ENCODE data around the gene PARP12.

Gene PARP12

DNA sequence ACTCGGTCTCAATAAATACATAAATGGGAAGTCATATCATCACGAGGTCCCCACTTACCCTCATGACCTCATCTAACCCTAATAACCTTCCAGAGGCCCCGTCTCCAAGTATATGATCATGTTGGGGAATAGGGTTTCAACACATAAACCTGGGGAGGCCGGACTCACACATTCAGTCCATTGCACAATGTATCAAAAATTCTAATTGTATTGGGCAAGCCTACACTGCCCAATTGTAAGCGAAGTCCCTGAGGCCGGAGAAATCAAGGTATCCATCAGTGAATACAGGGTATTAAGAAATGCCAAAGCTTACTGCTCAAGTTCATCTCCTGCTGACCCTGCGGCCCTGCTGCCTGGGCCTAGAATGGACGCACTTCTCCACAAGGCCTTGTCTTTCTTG is 69.6 kb downstream of the PARP12 start:
- DNase-seq (ENCODE audit: low read depth), result no peak
- H3K4me3 ChIP-seq (ENCODE audit: control insufficient read depth, low read depth, low read length), result no peak overlapping the region
- TF ChIP-seq, protein P1, sequence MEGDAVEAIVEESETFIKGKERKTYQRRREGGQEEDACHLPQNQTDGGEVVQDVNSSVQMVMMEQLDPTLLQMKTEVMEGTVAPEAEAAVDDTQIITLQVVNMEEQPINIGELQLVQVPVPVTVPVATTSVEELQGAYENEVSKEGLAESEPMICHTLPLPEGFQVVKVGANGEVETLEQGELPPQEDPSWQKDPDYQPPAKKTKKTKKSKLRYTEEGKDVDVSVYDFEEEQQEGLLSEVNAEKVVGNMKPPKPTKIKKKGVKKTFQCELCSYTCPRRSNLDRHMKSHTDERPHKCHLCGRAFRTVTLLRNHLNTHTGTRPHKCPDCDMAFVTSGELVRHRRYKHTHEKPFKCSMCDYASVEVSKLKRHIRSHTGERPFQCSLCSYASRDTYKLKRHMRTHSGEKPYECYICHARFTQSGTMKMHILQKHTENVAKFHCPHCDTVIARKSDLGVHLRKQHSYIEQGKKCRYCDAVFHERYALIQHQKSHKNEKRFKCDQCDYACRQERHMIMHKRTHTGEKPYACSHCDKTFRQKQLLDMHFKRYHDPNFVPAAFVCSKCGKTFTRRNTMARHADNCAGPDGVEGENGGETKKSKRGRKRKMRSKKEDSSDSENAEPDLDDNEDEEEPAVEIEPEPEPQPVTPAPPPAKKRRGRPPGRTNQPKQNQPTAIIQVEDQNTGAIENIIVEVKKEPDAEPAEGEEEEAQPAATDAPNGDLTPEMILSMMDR (IDR thresholded peaks at IDR 0.05; ENCODE audit: control insufficient read depth, insufficient read depth, low read depth, low read length, missing control alignments), result no peak

DNA sequence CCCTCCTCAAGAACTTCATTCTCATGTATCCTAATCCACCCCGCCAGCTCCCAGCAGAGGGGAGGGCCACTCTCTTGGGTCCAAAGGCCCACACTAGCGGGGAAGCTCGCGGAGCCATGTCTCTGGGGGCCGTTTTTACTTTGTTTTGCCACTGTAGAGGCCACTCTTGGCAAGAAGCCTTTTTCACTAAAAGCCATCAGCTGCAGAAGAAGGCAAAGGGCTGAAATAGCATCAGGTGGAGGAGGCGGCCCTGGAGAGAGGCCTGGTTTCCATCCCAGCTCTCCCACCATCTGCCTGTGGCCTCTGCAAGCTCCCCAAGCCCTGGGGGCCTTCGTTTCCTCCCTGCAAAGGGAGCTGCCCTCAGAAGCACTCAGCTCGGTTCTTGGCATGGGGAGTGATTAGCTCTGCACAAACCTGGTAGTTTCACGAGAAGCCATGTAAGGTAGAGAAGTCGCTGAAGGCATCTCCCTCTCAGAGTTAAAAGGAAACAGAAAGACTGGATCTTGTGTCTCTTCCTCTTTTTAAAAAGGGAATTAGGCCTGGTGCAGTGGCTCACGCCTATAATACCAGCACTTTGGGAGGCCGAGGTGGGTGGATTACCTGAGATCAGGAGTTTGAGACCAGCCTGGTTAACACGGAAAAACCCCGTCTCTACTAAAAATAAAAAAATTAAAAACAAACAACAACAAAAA is 70.3 kb downstream of the PARP12 start:
- TF ChIP-seq, protein P1 (IDR thresholded peaks at IDR 0.05; ENCODE audit: control insufficient read depth, insufficient read depth, low read depth, low read length, missing control alignments), result no peak
- DNase-seq (ENCODE audit: low read depth), result no peak
- no peak overlapping the region for H3K4me3 ChIP-seq (ENCODE audit: control insufficient read depth, low read depth, low read length)

GRCh38 chr7:139991911-139992310 is 70.8 kb downstream of the PARP12 start:
- no peak overlapping the region for H3K4me3 ChIP-seq (ENCODE audit: control insufficient read depth, low read depth, low read length)
- no peak for DNase-seq (ENCODE audit: low read depth)
- TF ChIP-seq, protein P1 (IDR thresholded peaks at IDR 0.05; ENCODE audit: control insufficient read depth, insufficient read depth, low read depth, low read length, missing control alignments), result no peak

DNA sequence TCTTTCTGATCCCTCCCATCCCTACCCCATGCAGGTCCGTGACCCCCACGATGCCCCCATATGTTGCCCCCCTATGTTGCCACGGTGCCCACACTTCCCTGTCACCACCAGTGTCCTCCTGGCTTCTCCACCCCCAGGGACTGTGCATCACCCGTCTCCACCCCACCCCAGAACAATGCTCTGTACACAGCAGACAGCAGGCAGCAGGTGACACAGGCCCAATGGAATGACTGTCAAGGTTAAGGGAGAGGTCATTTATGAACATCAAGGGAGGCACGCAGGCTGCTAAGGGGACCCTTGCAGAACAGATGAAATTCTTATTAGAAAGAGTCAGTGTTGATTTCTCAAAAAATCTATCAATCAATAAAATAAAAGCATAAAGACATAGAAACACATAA is 71.5 kb downstream of the PARP12 start:
- no peak for DNase-seq (ENCODE audit: low read depth)
- TF ChIP-seq, protein P1 (IDR thresholded peaks at IDR 0.05; ENCODE audit: control insufficient read depth, insufficient read depth, low read depth, low read length, missing control alignments), result no peak
- no peak overlapping the region for H3K4me3 ChIP-seq (ENCODE audit: control insufficient read depth, low read depth, low read length)

- TF ChIP-seq, protein P1 (IDR thresholded peaks at IDR 0.05; ENCODE audit: control insufficient read depth, insufficient read depth, low read depth, low read length, missing control alignments), result no peak
- no peak overlapping the region for H3K4me3 ChIP-seq (ENCODE audit: control insufficient read depth, low read depth, low read length)
These were observed 72.0 kb downstream of the PARP12 start for GRCh38 chr7:139990571-139991268.

GRCh38 chr7:139990142-139990535 is 72.6 kb downstream of the PARP12 start:
- DNase-seq (ENCODE audit: low read depth), result no peak
- TF ChIP-seq, protein P1 (IDR thresholded peaks at IDR 0.05; ENCODE audit: control insufficient read depth, insufficient read depth, low read depth, low read length, missing control alignments), result no peak
- no peak overlapping the region for H3K4me3 ChIP-seq (ENCODE audit: control insufficient read depth, low read depth, low read length)

More at GRCh38 chr7:139990571-139991268, 72.0 kb downstream of the PARP12 start:
- DNase-seq (ENCODE audit: low read depth), result no peak

All from AG09309 (cell line).